ENCODE measurements around the gene TBX3. TPM values are rescaled to one million over a fixed set of nuclear protein-coding genes. Genes with fewer than 3 reads are reported as not detected.

TBX3 gene
- polyA plus RNA-seq, 1 donor: 33.8 TPM

- no peak for DNase-seq (ENCODE audit: low read depth)
Measured at GRCh38 chr12:114627393-114627792, 56.6 kb downstream of the TBX3 start.

GRCh38 chr12:114625294-114625851, 58.6 kb downstream of the TBX3 start:
- DNase-seq (ENCODE audit: low read depth): no peak

- DNase-seq (ENCODE audit: low read depth): no peak
Measured at GRCh38 chr12:114623737-114624136, 60.2 kb downstream of the TBX3 start.

Measured in forelimb muscle (tissue), 1 donor.